Effector memory CD8-positive, alpha-beta T cell (primary cell): ENCODE results near the gene PPP1R26.
"Not testable (repeated sequence)": the region's sequence is repeated elsewhere in the genome, so short reads cannot be mapped to it uniquely, and the experiment has no call there.

Experiments used
- ATAC-seq: fragments of 150-1000 bp; cut with Tn5 transposase; replicated peaks from 2 replicates; pipeline ENCODE4 v1.10.0; 2021; ENCODE audit warnings: mild to moderate bottlenecking, moderate library complexity
- DNase-seq, 3 experiments: peaks; one replicate each; pipeline ENCODE4 v3.0.0; 2021
- H3K27ac Mint-ChIP-seq, 2 donors: one replicate each; pipeline ENCODE4 v1.8.0; 2022; ENCODE audit warnings: mild to moderate bottlenecking in 2 of 2, mixed read lengths in 2 of 2, moderate library complexity in 2 of 2
- H3K27me3 Mint-ChIP-seq, 2 donors: one replicate each; pipeline ENCODE4 v1.8.0; 2022; ENCODE audit warnings: mixed read lengths in 2 of 2
- H3K36me3 Mint-ChIP-seq: one replicate; pipeline ENCODE4 v1.8.0; 2022; ENCODE audit warnings: mild to moderate bottlenecking, moderate library complexity, mixed read lengths; ENCODE audit not compliant: insufficient read depth
- H3K4me1 Mint-ChIP-seq, 2 donors: one replicate each; pipeline ENCODE4 v1.8.0; 2022; ENCODE audit warnings: low read depth in 2 of 2, mixed read lengths in 2 of 2
- H3K4me3 Mint-ChIP-seq, 2 donors: one replicate each; pipeline ENCODE4 v1.8.0; 2022; ENCODE audit warnings: mild to moderate bottlenecking in 2 of 2, mixed read lengths in 2 of 2, moderate library complexity in 2 of 2
- H3K9me3 Mint-ChIP-seq, 2 donors: one replicate each; pipeline ENCODE4 v1.8.0; 2022; ENCODE audit warnings: mixed read lengths in 2 of 2

The PPP1R26 gene

DNA sequence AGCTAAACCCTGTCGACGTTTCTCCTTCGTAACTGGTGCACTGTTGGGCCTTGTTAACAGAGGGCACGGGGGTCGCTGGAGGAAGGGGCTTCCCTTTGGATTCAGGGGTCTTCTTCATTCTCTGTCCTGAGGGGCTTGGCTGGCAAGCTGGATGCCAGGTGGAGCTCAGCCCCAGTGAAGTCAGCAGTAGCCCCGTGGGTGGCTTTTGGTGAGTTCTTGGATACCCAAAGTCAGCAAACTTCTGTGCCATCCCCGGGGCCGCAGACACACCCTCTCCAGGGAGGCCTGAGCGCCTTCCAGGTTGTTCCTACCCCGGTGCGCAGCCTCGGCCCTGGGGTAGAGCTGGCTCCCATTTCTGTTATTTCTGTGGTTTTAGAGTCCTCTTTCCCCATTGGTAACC, 54.1 kb downstream of the PPP1R26 start:
- ATAC-seq: no peak
- no peak for DNase-seq
- H3K27me3 Mint-ChIP-seq: peaks cover 37 to 56% of the 10 kb centered on the region in 2 donors

DNA sequence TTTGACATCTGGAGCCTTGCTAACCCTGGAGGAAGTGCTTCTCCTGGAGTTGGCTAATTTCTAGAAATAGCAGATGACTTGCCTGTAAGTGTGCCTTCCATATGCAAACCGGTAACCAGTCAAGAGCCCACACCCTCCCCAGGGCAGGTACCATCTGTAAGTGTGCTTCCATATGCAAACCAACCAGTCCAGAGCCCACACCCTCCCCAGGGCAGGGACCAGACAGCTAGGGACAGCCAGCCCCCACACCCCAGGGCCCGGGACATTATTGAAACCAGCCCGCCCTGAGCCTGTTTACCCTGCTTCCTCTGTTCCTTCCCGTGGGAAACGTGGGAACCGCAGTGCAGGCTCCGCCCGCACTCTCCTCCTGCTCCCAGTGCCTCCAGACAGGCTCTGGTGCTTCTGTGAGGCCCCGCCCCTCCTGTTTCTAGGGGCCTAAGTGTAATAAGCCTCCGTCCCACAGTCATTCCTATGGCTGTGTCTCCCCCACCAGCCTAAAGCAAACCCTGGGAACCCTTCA, 54.7 kb downstream of the PPP1R26 start:
- not testable (repeated sequence) for DNase-seq, H3K36me3 Mint-ChIP-seq, H3K9me3 Mint-ChIP-seq, H3K4me3 Mint-ChIP-seq, H3K27ac Mint-ChIP-seq, ATAC-seq, H3K4me1 Mint-ChIP-seq
- H3K27me3 Mint-ChIP-seq: peaks cover 39 to 62% of the 10 kb centered on the region in 2 donors

More for the DNA sequence above, 54.1 kb downstream of the PPP1R26 start:
- H3K4me1 Mint-ChIP-seq: no peaks in the 10 kb centered on the region
- H3K9me3 Mint-ChIP-seq: no peaks in the 10 kb centered on the region
- no peaks in the 10 kb centered on the region for H3K36me3 Mint-ChIP-seq
- no peak overlapping the region for H3K4me3 Mint-ChIP-seq
- H3K27ac Mint-ChIP-seq: no peak overlapping the region

DNA sequence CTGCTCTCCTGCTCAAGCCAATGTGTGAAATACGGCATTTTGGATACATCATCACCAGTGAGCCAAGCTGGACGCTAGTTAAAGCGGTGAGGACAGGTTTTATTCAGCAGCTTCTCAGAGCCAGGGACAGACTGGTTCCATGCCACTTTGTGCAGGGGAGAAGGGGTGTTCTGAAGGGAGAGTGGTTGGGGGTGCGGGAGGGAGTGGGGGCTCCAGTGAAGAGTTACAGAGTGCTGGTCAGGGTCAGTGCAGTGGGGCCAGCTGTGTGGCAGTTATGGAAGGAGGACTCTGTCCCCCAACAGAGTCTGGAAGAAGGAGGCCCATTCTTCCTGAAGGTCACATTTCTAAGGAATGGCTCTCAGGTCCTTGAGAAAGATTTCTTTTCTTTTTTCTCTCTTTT, 55.2 kb downstream of the PPP1R26 start:
- H3K9me3 Mint-ChIP-seq, H3K36me3 Mint-ChIP-seq, ATAC-seq, H3K4me1 Mint-ChIP-seq, H3K27ac Mint-ChIP-seq, H3K4me3 Mint-ChIP-seq, DNase-seq: not testable (repeated sequence)
- peaks cover 45 to 68% of the 10 kb centered on the region in 2 donors for H3K27me3 Mint-ChIP-seq

DNA sequence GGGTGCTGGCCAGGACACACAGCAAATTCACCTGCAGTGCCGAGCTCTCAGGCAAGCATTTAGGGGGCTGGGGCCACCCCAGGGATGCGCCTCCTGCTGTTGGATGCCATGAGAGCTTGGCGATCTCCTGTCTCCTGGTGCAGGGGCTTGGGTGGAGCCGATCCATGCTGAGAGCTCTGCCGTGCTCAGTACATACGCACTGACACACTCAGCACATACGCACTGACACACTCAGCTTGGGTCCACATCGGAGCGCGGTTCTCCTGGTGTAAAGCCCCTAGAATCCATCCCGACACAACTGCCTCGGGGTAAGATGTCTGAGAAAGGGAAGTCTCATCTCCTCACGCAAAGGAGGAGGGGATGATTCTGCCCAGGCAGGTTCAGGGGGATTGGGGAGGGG, 56.0 kb downstream of the PPP1R26 start:
- H3K27ac Mint-ChIP-seq, H3K9me3 Mint-ChIP-seq, DNase-seq, H3K36me3 Mint-ChIP-seq, H3K4me3 Mint-ChIP-seq, ATAC-seq, H3K4me1 Mint-ChIP-seq: not testable (repeated sequence)
- H3K27me3 Mint-ChIP-seq: peaks cover 44 to 69% of the 10 kb centered on the region in 2 donors

DNA sequence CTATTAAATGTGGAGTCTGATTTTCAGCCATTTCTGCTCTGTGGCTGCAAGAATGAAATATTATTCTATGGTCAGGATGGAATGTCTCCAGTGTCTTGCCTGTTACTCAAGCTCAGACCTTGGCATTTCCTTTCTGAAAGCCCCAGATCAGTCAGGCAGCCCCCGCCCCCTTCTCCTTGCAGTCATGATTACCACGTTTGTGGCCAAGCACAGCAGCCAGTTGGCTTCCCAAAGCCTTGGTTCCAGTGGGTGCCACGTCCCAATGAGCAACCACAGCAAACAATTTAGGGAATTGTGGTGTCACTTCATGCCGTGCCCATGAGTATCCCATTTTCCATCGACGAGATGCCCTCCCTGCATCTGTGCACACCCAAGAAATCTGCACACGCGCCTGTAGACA, 56.6 kb downstream of the PPP1R26 start:
- H3K27me3 Mint-ChIP-seq: peaks cover 38 to 69% of the 10 kb centered on the region in 2 donors
- ATAC-seq: no peak
- H3K36me3 Mint-ChIP-seq: no peaks in the 10 kb centered on the region
- no peak overlapping the region for H3K27ac Mint-ChIP-seq
- H3K4me3 Mint-ChIP-seq: no peak overlapping the region
- DNase-seq: no peak
- no peaks in the 10 kb centered on the region for H3K4me1 Mint-ChIP-seq
- H3K9me3 Mint-ChIP-seq: no peaks in the 10 kb centered on the region
